SIG-M5 treated with dmso at 0.1 percent for 504 hours (cell line): ENCODE results near the gene ACSS3.

Experiments
- DNase-seq: peaks from one replicate; lab custom pipeline; 2025; ENCODE audit not compliant: unreplicated experiment; lab: John Stamatoyannopoulos, UW

The ACSS3 gene

DNA sequence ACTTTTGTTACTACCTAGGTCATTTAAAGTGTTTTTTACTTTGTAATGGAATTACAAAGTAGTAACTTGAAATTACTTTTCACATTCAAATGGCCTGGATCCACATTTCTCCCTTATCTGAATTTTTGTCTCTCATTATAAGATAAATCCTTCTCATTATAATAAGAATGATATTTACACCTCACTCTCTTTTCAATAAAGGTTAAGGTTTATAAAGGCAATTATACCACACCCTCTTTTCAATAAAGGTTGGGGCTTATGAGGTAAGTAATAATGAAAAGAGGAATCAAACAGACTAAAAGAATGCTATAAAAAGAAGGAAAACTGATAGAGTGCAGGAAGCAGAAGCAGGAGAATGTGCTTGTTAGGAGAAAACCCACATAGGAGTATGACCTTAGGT is 210.8 kb downstream of the ACSS3 start:
- no peak for DNase-seq

DNA sequence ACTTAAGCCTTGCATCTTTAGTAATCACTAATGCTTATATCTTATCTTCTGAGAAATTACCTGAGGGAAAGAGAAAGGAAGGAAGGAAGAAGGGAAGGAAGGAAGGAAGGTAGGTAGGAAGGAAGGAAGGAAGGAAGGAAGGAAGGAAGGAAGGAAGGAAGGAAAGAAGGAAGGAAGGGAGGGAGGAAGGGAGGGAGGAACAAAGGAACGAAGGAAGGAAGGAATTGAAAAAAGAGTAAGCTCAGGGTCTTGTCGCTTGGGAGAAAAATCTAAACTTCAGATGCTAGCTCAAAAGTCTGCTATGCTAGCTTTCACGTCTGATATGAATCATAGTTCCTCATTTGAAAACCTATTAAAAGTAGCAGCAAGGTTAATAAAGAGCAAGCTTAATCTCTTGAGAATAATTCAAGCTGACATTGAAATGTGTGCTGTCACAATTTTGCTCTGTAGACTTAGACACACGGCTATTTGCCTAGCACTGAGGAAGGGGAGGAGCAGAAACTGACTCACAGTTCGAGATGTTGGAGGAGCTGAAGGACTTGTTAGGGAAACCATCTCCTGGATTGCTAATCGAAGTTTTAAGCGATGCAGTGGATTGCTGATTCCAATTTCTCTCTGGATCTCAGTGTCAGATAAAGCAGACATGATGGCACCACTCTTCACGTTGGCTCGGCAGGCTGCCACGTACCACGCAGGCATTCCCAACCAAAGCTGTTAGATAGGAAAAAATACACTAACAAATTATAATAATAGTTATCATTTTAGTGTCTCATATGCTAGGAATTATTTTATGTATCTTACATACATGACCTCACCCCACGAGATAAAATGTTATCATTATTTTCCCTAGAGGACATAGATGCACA is 216.7 kb downstream of the ACSS3 start:
- DNase-seq, result no peak

DNA sequence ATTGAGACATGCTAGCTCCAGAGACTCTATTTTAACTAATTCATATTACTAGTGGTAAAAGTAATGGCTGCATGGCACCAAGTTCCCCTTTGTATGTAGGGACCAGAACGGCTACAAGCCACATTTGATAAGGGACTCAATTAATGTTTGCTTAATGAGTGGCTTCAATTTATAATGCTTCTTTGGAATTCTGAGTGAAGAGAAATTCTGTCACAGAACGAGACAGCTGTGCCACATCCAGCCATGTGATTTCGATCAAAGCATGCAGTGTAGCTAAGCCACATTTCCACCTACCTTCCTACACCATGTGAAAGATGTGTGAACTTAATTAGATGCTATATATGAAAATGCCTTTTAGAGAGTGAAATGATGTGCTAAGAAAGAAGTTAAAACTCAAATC is 217.4 kb downstream of the ACSS3 start:
- DNase-seq, result no peak

DNA sequence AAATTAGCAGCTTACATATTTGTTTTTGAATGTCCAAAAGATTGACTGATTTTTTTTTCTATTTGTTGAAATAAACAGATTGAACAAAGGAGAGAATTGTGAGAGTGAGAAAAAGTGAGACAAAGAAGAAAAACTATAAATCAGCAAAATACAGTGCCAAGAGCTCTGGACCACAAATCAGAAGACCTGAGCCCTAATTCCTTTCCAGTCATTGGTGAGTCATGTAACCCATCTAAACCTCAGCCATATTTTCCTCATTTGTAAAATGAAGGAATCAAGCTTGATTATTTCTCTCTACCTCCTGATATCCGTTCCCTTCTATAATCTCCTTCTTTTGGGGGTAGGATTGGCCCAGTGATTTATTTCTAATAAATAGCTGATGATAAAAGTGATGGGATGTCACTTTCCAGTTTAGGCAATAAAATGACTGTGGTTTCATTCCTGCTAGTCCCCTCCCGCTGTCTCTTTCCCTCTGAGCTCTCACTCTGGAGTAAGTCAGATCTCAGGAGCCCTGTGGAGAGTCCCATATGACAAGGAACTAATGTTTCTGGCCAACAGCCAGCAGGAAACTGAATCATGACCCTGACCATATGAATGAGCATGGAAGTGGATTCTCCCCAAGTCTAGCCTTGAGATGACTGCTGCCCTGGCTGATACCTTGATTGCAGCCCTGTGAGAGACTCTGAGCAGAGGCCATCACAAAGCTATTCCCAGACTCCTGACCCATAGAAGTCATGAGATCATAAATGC is 218.9 kb downstream of the ACSS3 start:
- no peak for DNase-seq

DNA sequence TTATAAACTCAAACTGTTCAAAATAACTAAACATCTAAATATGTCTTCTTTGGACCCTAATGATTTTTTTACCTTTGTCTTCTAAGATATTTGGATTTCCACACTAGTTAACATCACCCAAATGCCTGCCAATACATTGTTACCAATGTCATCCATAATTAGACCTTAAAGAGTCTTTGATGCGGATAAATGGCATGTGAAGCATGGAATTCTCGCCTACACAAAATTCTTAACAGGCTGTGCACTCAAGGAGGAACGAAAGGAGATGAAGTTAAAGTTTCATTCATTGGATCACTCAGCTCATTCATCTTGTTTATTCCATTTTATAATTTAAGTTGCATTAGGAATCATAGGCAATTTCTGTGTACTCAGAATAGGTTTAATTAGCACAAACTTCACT is 219.7 kb downstream of the ACSS3 start:
- DNase-seq, result no peak

DNA sequence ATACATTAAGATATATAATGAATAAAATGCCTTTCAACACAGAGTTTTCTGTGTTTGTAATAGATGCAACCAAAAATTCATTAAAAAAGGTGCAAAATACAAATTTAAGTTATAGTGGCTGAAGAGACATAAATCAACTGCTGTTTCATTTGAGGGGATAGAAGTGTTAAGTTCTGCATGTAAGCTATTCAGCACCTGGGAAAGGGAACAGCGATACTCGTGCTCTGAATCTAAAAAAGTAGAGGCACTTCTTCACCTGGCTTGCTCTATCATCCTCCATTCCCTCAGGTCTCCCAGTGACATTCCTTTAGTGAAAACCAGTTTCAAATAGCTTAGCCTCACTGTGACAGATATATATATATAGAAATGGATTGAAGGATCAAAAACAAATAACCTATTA is 222.6 kb downstream of the ACSS3 start:
- DNase-seq, result no peak

DNA sequence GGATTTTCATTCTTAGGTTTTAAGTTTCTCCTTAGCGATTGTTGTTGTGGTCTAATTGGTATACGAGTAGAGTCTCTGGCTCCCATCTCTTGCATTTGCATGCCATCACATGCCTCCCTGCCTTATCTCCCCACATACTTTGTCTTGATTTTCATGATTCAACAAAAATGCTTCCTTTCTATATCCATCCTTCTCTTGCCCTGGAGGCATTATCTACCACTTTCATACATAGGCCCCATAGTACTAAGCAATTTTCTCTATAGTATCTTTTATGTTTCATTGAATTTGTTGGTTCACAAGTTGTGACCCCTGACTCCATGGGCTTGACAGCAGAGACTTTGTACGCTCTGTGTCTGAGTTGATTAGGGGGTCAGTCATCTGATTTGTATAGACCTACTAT is 226.1 kb downstream of the ACSS3 start:
- DNase-seq, result no peak
